ENCODE measurements around the gene ASAH2. TPM values are rescaled to one million over a fixed set of nuclear protein-coding genes. Genes with fewer than 3 reads are reported as not detected.

ASAH2 gene
- total RNA-seq, result 1 to 10 TPM in 1 of 2 donors, under 1 TPM in 1; 0.60 to 3.9 TPM

GRCh38 chr10:50251394-50251793, at the start of gene ASAH2:
Gene ASAH2, minus strand, starts transcription at chr10:50251516. Its CDS starts 2,906 bp downstream, at chr10:50248610.
- Mint-ChIP-seq H3K4me3 (no peak within 1 kb of the TSS), H3K9me3 (no peaks in the 10 kb centered on the region), H3K36me3 (ENCODE audit: insufficient read depth in 2 of 2) (no peaks in the 10 kb centered on the region), H3K4me1 (ENCODE audit: low read depth) (no peaks in the 10 kb centered on the region), H3K27ac (no peak within 1 kb of the TSS), H3K27me3 (ENCODE audit: low read depth) (peaks cover 56% of the 10 kb centered on the region)
- DNase-seq (no peak), ATAC-seq (replicated peaks in 1 of 2) (no peak)

GRCh38 chr10:50299948-50300669, 48.8 kb upstream of the ASAH2 start:
- DNase-seq, result no peak
- ATAC-seq (replicated peaks in 1 of 2), result no peak
- Mint-ChIP-seq H3K4me3 (no peak overlapping the region), H3K4me1 (ENCODE audit: low read depth) (no peaks in the 10 kb centered on the region), H3K27ac (no peak overlapping the region), H3K36me3 (ENCODE audit: insufficient read depth in 2 of 2) (peaks cover 2 to 3% of the 10 kb centered on the region in 2 donors), H3K27me3 (ENCODE audit: low read depth) (no peaks in the 10 kb centered on the region), H3K9me3 (peaks cover 3 to 4% of the 10 kb centered on the region in 2 donors)

- H3K27me3 Mint-ChIP-seq (ENCODE audit: low read depth), result no peaks in the 10 kb centered on the region
- ATAC-seq (replicated peaks in 1 of 2) (no peak), DNase-seq (no peak)
- no peak overlapping the region for H3K27ac Mint-ChIP-seq
- peaks cover 3 to 4% of the 10 kb centered on the region in 2 donors for H3K9me3 Mint-ChIP-seq
- no peak overlapping the region for H3K4me3 Mint-ChIP-seq
- H3K36me3 Mint-ChIP-seq (ENCODE audit: insufficient read depth in 2 of 2), result peaks cover 2 to 3% of the 10 kb centered on the region in 2 donors
- no peaks in the 10 kb centered on the region for H3K4me1 Mint-ChIP-seq (ENCODE audit: low read depth)
Measured at GRCh38 chr10:50295367-50295766, 44.1 kb upstream of the ASAH2 start.

GRCh38 chr10:50294582-50294981, 43.3 kb upstream of the ASAH2 start:
- Mint-ChIP-seq H3K36me3 (ENCODE audit: insufficient read depth in 2 of 2) (peaks cover 2 to 3% of the 10 kb centered on the region in 2 donors), H3K27ac (no peak overlapping the region), H3K4me3 (no peak overlapping the region), H3K4me1 (ENCODE audit: low read depth) (no peaks in the 10 kb centered on the region), H3K27me3 (ENCODE audit: low read depth) (no peaks in the 10 kb centered on the region), H3K9me3 (peaks cover 3 to 4% of the 10 kb centered on the region in 2 donors)
- no peak for DNase-seq
- ATAC-seq (replicated peaks in 1 of 2), result no peak

GRCh38 chr10:50293513-50294313, 42.4 kb upstream of the ASAH2 start:
- H3K4me1 Mint-ChIP-seq (ENCODE audit: low read depth), result no peaks in the 10 kb centered on the region
- H3K4me3 Mint-ChIP-seq, result no peak overlapping the region
- ATAC-seq (replicated peaks in 1 of 2) (no peak), DNase-seq (no peak)
- H3K27me3 Mint-ChIP-seq (ENCODE audit: low read depth), result no peaks in the 10 kb centered on the region
- peaks cover 3 to 4% of the 10 kb centered on the region in 2 donors for H3K9me3 Mint-ChIP-seq
- H3K27ac Mint-ChIP-seq, result no peak overlapping the region
- H3K36me3 Mint-ChIP-seq (ENCODE audit: insufficient read depth in 2 of 2), result peaks cover 2 to 3% of the 10 kb centered on the region in 2 donors

GRCh38 chr10:50291261-50291850, 40.0 kb upstream of the ASAH2 start:
- H3K4me3 Mint-ChIP-seq, result no peak overlapping the region
- H3K36me3 Mint-ChIP-seq (ENCODE audit: insufficient read depth in 2 of 2), result peaks cover 0 to 3% of the 10 kb centered on the region in 2 donors
- no peak for DNase-seq
- no peaks in the 10 kb centered on the region for H3K4me1 Mint-ChIP-seq (ENCODE audit: low read depth)
- peaks cover 0 to 3% of the 10 kb centered on the region in 2 donors for H3K9me3 Mint-ChIP-seq
- H3K27ac Mint-ChIP-seq, result no peak overlapping the region
- peaks cover 5% of the 10 kb centered on the region for H3K27me3 Mint-ChIP-seq (ENCODE audit: low read depth)
- ATAC-seq (replicated peaks in 1 of 2), result no peak

- DNase-seq (no peak), ATAC-seq (replicated peaks in 1 of 2) (no peak)
- no peaks in the 10 kb centered on the region for H3K9me3 Mint-ChIP-seq
- no peaks in the 10 kb centered on the region for H3K4me1 Mint-ChIP-seq (ENCODE audit: low read depth)
- no peaks in the 10 kb centered on the region for H3K36me3 Mint-ChIP-seq (ENCODE audit: insufficient read depth in 2 of 2)
- H3K27ac Mint-ChIP-seq, result no peak overlapping the region
- no peak overlapping the region for H3K4me3 Mint-ChIP-seq
- peaks cover 5% of the 10 kb centered on the region for H3K27me3 Mint-ChIP-seq (ENCODE audit: low read depth)
Measured at GRCh38 chr10:50289196-50289595, 37.9 kb upstream of the ASAH2 start.

GRCh38 chr10:50286996-50287803, 35.9 kb upstream of the ASAH2 start:
- Mint-ChIP-seq H3K4me1 (ENCODE audit: low read depth) (no peaks in the 10 kb centered on the region), H3K27ac (no peak overlapping the region), H3K36me3 (ENCODE audit: insufficient read depth in 2 of 2) (no peaks in the 10 kb centered on the region), H3K4me3 (no peak overlapping the region), H3K9me3 (no peaks in the 10 kb centered on the region), H3K27me3 (ENCODE audit: low read depth) (peaks cover 17% of the 10 kb centered on the region)
- ATAC-seq (replicated peaks in 1 of 2) (no peak), DNase-seq (no peak)

- Mint-ChIP-seq H3K27ac (no peak overlapping the region), H3K36me3 (ENCODE audit: insufficient read depth in 2 of 2) (no peaks in the 10 kb centered on the region), H3K4me1 (ENCODE audit: low read depth) (no peaks in the 10 kb centered on the region), H3K4me3 (no peak overlapping the region), H3K27me3 (ENCODE audit: low read depth) (peaks cover 24% of the 10 kb centered on the region), H3K9me3 (no peaks in the 10 kb centered on the region)
- DNase-seq (no peak), ATAC-seq (replicated peaks in 1 of 2) (no peak)
Measured at GRCh38 chr10:50286517-50286916, 35.2 kb upstream of the ASAH2 start.

- ATAC-seq (replicated peaks in 1 of 2) (no peak), DNase-seq (no peak)
- Mint-ChIP-seq H3K4me3 (no peak overlapping the region), H3K4me1 (ENCODE audit: low read depth) (no peaks in the 10 kb centered on the region), H3K9me3 (no peaks in the 10 kb centered on the region), H3K36me3 (ENCODE audit: insufficient read depth in 2 of 2) (no peaks in the 10 kb centered on the region), H3K27ac (no peak overlapping the region), H3K27me3 (ENCODE audit: low read depth) (peaks cover 55% of the 10 kb centered on the region)
Measured at GRCh38 chr10:50281967-50282522, 30.7 kb upstream of the ASAH2 start.

- no peak for ATAC-seq (replicated peaks in 1 of 2)
- Mint-ChIP-seq H3K36me3 (ENCODE audit: insufficient read depth in 2 of 2) (no peaks in the 10 kb centered on the region), H3K4me1 (ENCODE audit: low read depth) (no peaks in the 10 kb centered on the region), H3K4me3 (no peak overlapping the region), H3K9me3 (no peaks in the 10 kb centered on the region), H3K27me3 (ENCODE audit: low read depth) (peaks cover 58% of the 10 kb centered on the region), H3K27ac (no peak overlapping the region)
- no peak for DNase-seq
Measured at GRCh38 chr10:50281210-50281966, 30.1 kb upstream of the ASAH2 start.
